K562 (cell line): ENCODE data around the gene CCSER2. TPM values are rescaled to one million over a fixed set of nuclear protein-coding genes. Genes with fewer than 3 reads are reported as not detected.
A peak's percentile ranks its signal among the peaks of the same experiment; 100 is the strongest.

Experiments used
- ATAC-seq: fragments of 200-7000 bp; cut with Tn5 transposase; 3 replicates; pipeline ENCODE4 v1.9.1; 2020; ENCODE audit warnings: moderate library complexity
- BruUV-seq: library from RNA; stranded (reverse); fragments of 400-500 nt; replicated peaks from 2 replicates; lab custom pipeline; 2021; lab: Mats Ljungman, UMichigan
- CTCF ChIA-PET: fragments of 300-600 bp; formaldehyde crosslinking; extraction: SDS; loops from one replicate; lab custom pipeline; 2021; ENCODE audit warnings: low intra/inter-chr PET ratio; lab: Yijun Ruan, JAX
- POLR2A ChIA-PET: fragments of 300-600, 350-650 bp; sonication (Branson Sonifier 250); formaldehyde crosslinking; extraction: SDS; loops from one replicate; lab custom pipeline; 2021; ENCODE audit warnings: antibody characterized with exemption, inconsistent platforms; lab: Yijun Ruan, JAX
- DNase-seq, 4 experiments: peaks; one replicate each; pipeline versions ENCODE4 v3.0.0 to v3.0.0-alpha.2; 2011 to 2018; ENCODE audit warnings: low spot score in 3 of 4, mixed read lengths in 3 of 4; ENCODE audit errors: extremely low read depth in 1 of 4
- FAIRE-seq: peaks from 2 replicates; lab custom pipeline; 2011; peaks lifted over from hg19 to GRCh38; lab: Jason Lieb, UNC
- H2AFZ ChIP-seq: 2 replicates; pipeline ENCODE4 v1.6.0; 2011; ENCODE audit warnings: low read depth, low read length, control low read depth, inconsistent platforms
- H3K27ac ChIP-seq: fragments of 200-600 bp; 3 replicates; pipeline ENCODE4 v1.8.0; 2011; ENCODE audit warnings: low read depth, mild to moderate bottlenecking, control low read depth, inconsistent platforms, low read length, moderate library complexity, mixed read lengths; ENCODE audit errors: extremely low read depth
- H3K27me3 ChIP-seq, 2 experiments: fragments of 300-600 bp in 1 of 2; 2 replicates in 1 of 2; 3 replicates in 1 of 2; pipeline versions ENCODE4 v1.6.0 to v1.8.0; 2011; ENCODE audit warnings: inconsistent platforms in 2 of 2, low read length in 2 of 2, mild to moderate bottlenecking in 1 of 2, mixed read lengths in 1 of 2, moderate library complexity in 1 of 2; ENCODE audit not compliant: control insufficient read depth in 2 of 2, insufficient read depth in 2 of 2
- H3K36me3 ChIP-seq: fragments of 300-600 bp; 3 replicates; pipeline ENCODE4 v1.8.0; 2011; ENCODE audit warnings: mild to moderate bottlenecking, low read length, inconsistent platforms; ENCODE audit not compliant: control insufficient read depth, insufficient read depth
- H3K4me1 ChIP-seq, 2 experiments: fragments of 200-600 bp in 1 of 2; replicated peaks in 1 of 2; 2 replicates in 1 of 2; 3 replicates in 1 of 2; pipeline versions ENCODE4 v1.5.1 to v1.8.0; 2011; ENCODE audit warnings: inconsistent platforms in 2 of 2, low read length in 2 of 2, mild to moderate bottlenecking in 1 of 2, mixed read lengths in 1 of 2, moderate library complexity in 1 of 2; ENCODE audit not compliant: control insufficient read depth in 2 of 2, insufficient read depth in 2 of 2
- H3K4me2 ChIP-seq: 2 replicates; pipeline ENCODE4 v1.6.1; 2011; ENCODE audit warnings: low read length, control low read depth, inconsistent platforms, mixed read lengths; ENCODE audit not compliant: insufficient read depth
- H3K4me3 ChIP-seq: fragments of 200-600 bp; sonication (generic), shearing (Covaris generic); 2 replicates; pipeline ENCODE4 v1.5.1; 2016; ENCODE audit warnings: control low read depth, inconsistent platforms
- H3K79me2 ChIP-seq: fragments of 200-600 bp; 3 replicates; pipeline ENCODE4 v1.8.0; 2011; ENCODE audit warnings: low read length, inconsistent platforms; ENCODE audit not compliant: control insufficient read depth, insufficient read depth
- H3K9ac ChIP-seq, 2 experiments: 2 replicates each; pipeline versions ENCODE4 v1.6.0 to v1.6.1; 2011; ENCODE audit warnings: low read depth in 2 of 2, low read length in 2 of 2, control low read depth in 1 of 2, inconsistent platforms in 1 of 2, mild to moderate bottlenecking in 1 of 2, mixed read lengths in 1 of 2; ENCODE audit not compliant: insufficient read depth in 1 of 2
- H3K9me1 ChIP-seq: one replicate; pipeline ENCODE4 v1.6.0; 2011; ENCODE audit warnings: inconsistent platforms, mild to moderate bottlenecking, low read length, moderate library complexity; ENCODE audit not compliant: control insufficient read depth, insufficient read depth
- H3K9me3 ChIP-seq: replicated peaks from 2 replicates; pipeline ENCODE4 v1.5.1; 2011; ENCODE audit warnings: low read depth, low read length, inconsistent platforms; ENCODE audit not compliant: control insufficient read depth, insufficient read depth
- H4K20me1 ChIP-seq: replicated peaks from 2 replicates; pipeline ENCODE4 v1.6.1; 2011; ENCODE audit warnings: low read length, inconsistent platforms, mixed read lengths; ENCODE audit not compliant: control insufficient read depth, insufficient read depth
- CBFA2T3 ChIP-seq: fragments of 450-650 bp; IDR thresholded peaks from 2 replicates; pipeline ENCODE4 v1.6.1; 2017
- CTBP1 ChIP-seq: fragments of 450-650 bp; IDR thresholded peaks from 2 replicates; pipeline ENCODE4 v1.6.1; 2016; ENCODE audit warnings: borderline replicate concordance
- ELF2 ChIP-seq: fragments of 250-450 bp; sonication (Bioruptor Pico); IDR thresholded peaks from 2 replicates; pipeline ENCODE4 v1.5.0; 2021; ENCODE audit warnings: mild to moderate bottlenecking
- GATA2 ChIP-seq: sonication (generic); formaldehyde crosslinking; IDR thresholded peaks from 2 replicates; pipeline ENCODE4 v1.4.0; 2020; ENCODE audit warnings: mild to moderate bottlenecking, missing genetic modification reagents
- HNRNPH1 ChIP-seq: fragments of 200-400 bp; formaldehyde crosslinking; optimal IDR thresholded peaks from 2 replicates; pipeline ENCODE3; 2017; ENCODE audit warnings: low read depth, mild to moderate bottlenecking, low read length, moderate library complexity
- KDM1A ChIP-seq, 2 experiments: fragments of 450-650 bp; IDR thresholded peaks; 2 replicates each; pipeline ENCODE4 v1.6.1; 2016; ENCODE audit warnings: mild to moderate bottlenecking in 2 of 2
- NFIC ChIP-seq: fragments of 450-650 bp; IDR thresholded peaks from 2 replicates; pipeline ENCODE4 v1.6.1; 2017; ENCODE audit warnings: mild to moderate bottlenecking, inconsistent platforms
- NFXL1 ChIP-seq: fragments of 450-650 bp; formaldehyde crosslinking; IDR thresholded peaks from 2 replicates; pipeline ENCODE4 v1.4.0; 2021; ENCODE audit warnings: mild to moderate bottlenecking
- PYGO2 ChIP-seq: fragments of 450-650 bp; IDR thresholded peaks from 2 replicates; pipeline ENCODE4 v1.6.1; 2016; ENCODE audit warnings: mild to moderate bottlenecking, missing genetic modification characterization, moderate library complexity, missing compliant biosample characterization
- SIRT6 ChIP-seq: IDR thresholded peaks from one replicate; pipeline ENCODE4 v1.6.1; 2012; ENCODE audit warnings: low read depth, mild to moderate bottlenecking, control low read depth, inconsistent platforms, low read length, moderate library complexity
- SMC3 ChIP-seq: conservative IDR thresholded peaks from 2 replicates; pipeline ENCODE4 v1.6.1; 2011; ENCODE audit warnings: low read depth, low read length, improper control_type of control experiment; ENCODE audit not compliant: insufficient read depth
- SOX6 ChIP-seq: fragments of 450-650 bp; IDR thresholded peaks from 2 replicates; pipeline ENCODE4 v1.6.1; 2014; ENCODE audit warnings: mild to moderate bottlenecking
- SPI1 ChIP-seq: IDR thresholded peaks from 2 replicates; pipeline ENCODE4 v1.6.1; 2011; ENCODE audit warnings: low read depth, low read length, control low read depth, borderline replicate concordance
- TEAD4 ChIP-seq, 2 experiments: sonication (generic) in 1 of 2; formaldehyde crosslinking in 1 of 2; IDR thresholded peaks; 2 replicates each; pipeline versions ENCODE4 v1.6.1 to v1.8.0; 2012 to 2022; ENCODE audit warnings: borderline replicate concordance in 1 of 2, inconsistent platforms in 1 of 2, low read length in 1 of 2, mild to moderate bottlenecking in 1 of 2, missing genetic modification reagents in 1 of 2
- ZNF324 ChIP-seq: fragments of 250-450 bp; sonication (Bioruptor Pico); IDR thresholded peaks from 2 replicates; pipeline ENCODE4 v1.4.0; 2020; ENCODE audit warnings: mild to moderate bottlenecking
- WGBS: fragments of 100-300 bp; shearing (Covaris generic); methylation state at CpG from one replicate; pipeline ENCODE4 v1.1.6; 2016; ENCODE audit warnings: low coverage, mixed read lengths; ENCODE audit not compliant: insufficient coverage; ENCODE audit errors: missing lambda C conversion rate; 5-methylcytosine and 5-hydroxymethylcytosine counted together
- in situ Hi-C: fragments of 300-500 bp; cut with MboI; formaldehyde crosslinking; loops from 4 replicates; pipeline ENCODE4 v1.15.0; 2018; ENCODE audit warnings: inconsistent platforms, mixed read lengths
- intact Hi-C: fragments of 100-400 bp; cut with micrococcal nuclease; formaldehyde crosslinking; loops from 2 replicates; pipeline ENCODE4 v1.14.2; 2022
- polyA plus RNA-seq, 8 experiments: library from polyadenylated mRNA; depleted of rRNA in 4 of 8; stranded (reverse) in 5 of 8; unstranded in 3 of 8; fragments of >200 nt; fragmentation: Nextera tagmentation in 2 of 8; fragmentation: Illumina TruSeq in 1 of 8; extraction: Ambion mirVana in 2 of 8; extraction: Trizol in 1 of 8; gene quantifications; 2 replicates each; pipeline versions ENCODE4 v1.2.1 to v1.2.3, GENCODE V29; 2011 to 2014; ENCODE audit warnings: inconsistent platforms in 1 of 8, missing spikeins in 1 of 8
- total RNA-seq, 7 experiments: library from RNA; depleted of rRNA in 6 of 7; stranded (reverse); fragments of >200 nt in 6 of 7; fragmentation: Illumina TruSeq in 2 of 7; extraction: Trizol in 2 of 7; gene quantifications; 2 replicates each; pipeline versions ENCODE4 v1.2.1 to v1.2.3, GENCODE V29; 2011 to 2021; ENCODE audit warnings: low replicate concordance in 1 of 7
- TF ChIP-seq, protein P1 (sequence below): fragments of 200-800 bp; sonication (Bioruptor generic); IDR thresholded peaks from 2 replicates; pipeline ENCODE4 v1.6.1; 2017; ENCODE audit warnings: missing genetic modification characterization, missing compliant biosample characterization
- TF ChIP-seq, protein P2 (sequence below): fragments of 250-450 bp; sonication (Bioruptor Pico); IDR thresholded peaks from 2 replicates; pipeline ENCODE4 v1.8.0; 2021; ENCODE audit warnings: moderate library complexity, mild to moderate bottlenecking, inconsistent platforms
- TF ChIP-seq, protein P3 (sequence below): IDR thresholded peaks from 2 replicates; pipeline ENCODE4 v1.6.1; 2016; ENCODE audit warnings: missing genetic modification characterization, missing compliant biosample characterization
- TF ChIP-seq, protein P4 (sequence below): fragments of 250-450 bp; sonication (Bioruptor Pico); IDR thresholded peaks from 2 replicates; pipeline ENCODE4 v1.5.0; 2021

CCSER2 gene
- total and polyA plus RNA-seq, 9 of the 15 experiments (the other 6 are each of a cell fraction or from before 2014, with no cell fraction given) = 2.7 to 15.1 (median 9.7) TPM

DNA sequence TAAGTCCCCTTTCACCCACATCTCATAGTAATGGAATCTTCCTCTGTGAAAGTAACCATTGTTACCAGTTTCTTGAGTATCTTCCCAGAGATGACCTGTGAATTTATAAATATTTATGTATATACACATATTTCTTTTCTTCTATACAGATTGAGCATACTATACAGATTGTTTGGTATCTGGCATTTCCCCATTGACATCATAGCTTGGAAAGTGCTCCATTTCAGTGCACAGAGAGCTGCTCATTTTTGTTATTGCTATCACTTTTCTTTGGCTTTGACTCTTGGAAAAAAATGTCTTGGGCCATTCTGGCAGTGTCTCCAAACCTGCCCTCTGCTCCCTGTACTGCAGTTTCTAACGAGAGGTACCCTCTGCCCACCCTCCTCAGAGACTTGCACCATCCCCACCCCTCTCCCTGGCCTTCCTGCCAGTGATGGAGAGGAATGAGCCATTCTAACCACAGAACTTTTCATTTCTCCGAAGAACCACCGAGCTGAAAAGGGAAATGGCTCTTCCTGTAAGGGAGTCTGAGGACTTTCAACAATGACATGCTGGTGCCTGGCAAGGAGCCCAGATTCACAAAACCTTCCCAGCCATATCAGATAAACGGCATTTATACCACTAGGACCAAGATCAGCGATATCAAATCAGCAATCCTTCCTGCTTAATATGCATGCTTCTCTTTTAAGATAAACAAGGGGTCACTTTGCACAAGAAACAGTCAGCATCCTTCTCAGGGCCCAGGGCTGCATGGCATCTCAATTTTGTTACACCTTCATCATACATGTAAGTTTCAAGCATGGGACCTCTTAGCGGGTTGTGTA, 19.7 kb upstream of the CCSER2 start:
- H3K36me3 ChIP-seq = no peaks in the 10 kb centered on the region
- no peak overlapping the region for H3K4me3 ChIP-seq
- 4% methylated on average over 6 of the region's 6 CpGs for WGBS
- H4K20me1 ChIP-seq = no peaks in the 10 kb centered on the region
- H3K9me1 ChIP-seq = no peaks in the 10 kb centered on the region
- H2AFZ ChIP-seq = no peak overlapping the region
- in situ Hi-C loops (no loop called here), intact Hi-C loops (no loop called here)
- no peak overlapping the region for H3K4me2 ChIP-seq
- POLR2A ChIA-PET = interaction anchor here (1.1 to 3.0 kb wide), 2 partner anchors 8 to 59 kb away, joined by 3 to 12 read pairs; no protein-coding TSS in a partner anchor
- no peak overlapping the region for H3K9ac ChIP-seq
- no peaks in the 10 kb centered on the region for H3K9me3 ChIP-seq
- H3K27me3 ChIP-seq = no peaks in the 10 kb centered on the region
- no TSS peak for BruUV-seq
- CTCF ChIA-PET = no interaction called here
- DNase-seq (peak in 1 of 4 experiments; percentile 29), FAIRE-seq (no peak), ATAC-seq (no peak)
- H3K79me2 ChIP-seq = no peaks in the 10 kb centered on the region
- H3K27ac ChIP-seq = no peak overlapping the region
- peaks cover 5 to 22% of the 10 kb centered on the region in 2 experiments for H3K4me1 ChIP-seq
- TF ChIP-seq, protein P1, sequence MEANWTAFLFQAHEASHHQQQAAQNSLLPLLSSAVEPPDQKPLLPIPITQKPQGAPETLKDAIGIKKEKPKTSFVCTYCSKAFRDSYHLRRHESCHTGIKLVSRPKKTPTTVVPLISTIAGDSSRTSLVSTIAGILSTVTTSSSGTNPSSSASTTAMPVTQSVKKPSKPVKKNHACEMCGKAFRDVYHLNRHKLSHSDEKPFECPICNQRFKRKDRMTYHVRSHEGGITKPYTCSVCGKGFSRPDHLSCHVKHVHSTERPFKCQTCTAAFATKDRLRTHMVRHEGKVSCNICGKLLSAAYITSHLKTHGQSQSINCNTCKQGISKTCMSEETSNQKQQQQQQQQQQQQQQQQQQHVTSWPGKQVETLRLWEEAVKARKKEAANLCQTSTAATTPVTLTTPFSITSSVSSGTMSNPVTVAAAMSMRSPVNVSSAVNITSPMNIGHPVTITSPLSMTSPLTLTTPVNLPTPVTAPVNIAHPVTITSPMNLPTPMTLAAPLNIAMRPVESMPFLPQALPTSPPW (CRISPR knock-in tag) = peak; percentile 16; the same call in 1 of the 2 replicates
- TF ChIP-seq PYGO2 (tag) (0 out of 2 replicates have a peak, but pooled peaks have one; percentile 56), KDM1A (IDR thresholded peaks at IDR 0.05) (peak; percentile 29 to 58; a peak in 3 of 4 replicates), NFXL1 (CRISPR knock-in tag) (no peak), NFIC (peak; percentile 85), CTBP1 (peak; percentile 50; the same call in 1 of the 2 replicates), HNRNPH1 (no peak), SIRT6 (no peak), SPI1 (0 out of 2 replicates have a peak, but pooled peaks have one; percentile 15), TEAD4 (IDR thresholded peaks at IDR 0.05; ENCODE audit: low read length) (peak; percentile 31; the same call in 1 of the 2 replicates), TEAD4 (CRISPR knock-in tag; IDR thresholded peaks at IDR 0.05; ENCODE audit: borderline replicate concordance) (no peak), GATA2 (peak; percentile 28; the same call in 1 of the 2 replicates), ZNF324 (CRISPR knock-in tag) (no peak), ELF2 (0 out of 2 replicates have a peak, but pooled peaks have one; percentile 43), CBFA2T3 (0 out of 2 replicates have a peak, but pooled peaks have one; percentile 12), SMC3 (no peak), SOX6 (peak; percentile 56; the same call in 1 of the 2 replicates)
- TF ChIP-seq, protein P2, sequence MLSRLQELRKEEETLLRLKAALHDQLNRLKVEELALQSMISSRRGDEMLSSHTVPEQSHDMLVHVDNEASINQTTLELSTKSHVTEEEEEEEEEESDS = no peak
- TF ChIP-seq, protein P3, sequence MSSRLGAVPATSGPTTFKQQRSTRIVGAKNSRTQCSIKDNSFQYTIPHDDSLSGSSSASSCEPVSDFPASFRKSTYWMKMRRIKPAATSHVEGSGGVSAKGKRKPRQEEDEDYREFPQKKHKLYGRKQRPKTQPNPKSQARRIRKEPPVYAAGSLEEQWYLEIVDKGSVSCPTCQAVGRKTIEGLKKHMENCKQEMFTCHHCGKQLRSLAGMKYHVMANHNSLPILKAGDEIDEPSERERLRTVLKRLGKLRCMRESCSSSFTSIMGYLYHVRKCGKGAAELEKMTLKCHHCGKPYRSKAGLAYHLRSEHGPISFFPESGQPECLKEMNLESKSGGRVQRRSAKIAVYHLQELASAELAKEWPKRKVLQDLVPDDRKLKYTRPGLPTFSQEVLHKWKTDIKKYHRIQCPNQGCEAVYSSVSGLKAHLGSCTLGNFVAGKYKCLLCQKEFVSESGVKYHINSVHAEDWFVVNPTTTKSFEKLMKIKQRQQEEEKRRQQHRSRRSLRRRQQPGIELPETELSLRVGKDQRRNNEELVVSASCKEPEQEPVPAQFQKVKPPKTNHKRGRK (tag) = 0 out of 2 replicates have a peak, but pooled peaks have one; percentile 5
- TF ChIP-seq, protein P4, sequence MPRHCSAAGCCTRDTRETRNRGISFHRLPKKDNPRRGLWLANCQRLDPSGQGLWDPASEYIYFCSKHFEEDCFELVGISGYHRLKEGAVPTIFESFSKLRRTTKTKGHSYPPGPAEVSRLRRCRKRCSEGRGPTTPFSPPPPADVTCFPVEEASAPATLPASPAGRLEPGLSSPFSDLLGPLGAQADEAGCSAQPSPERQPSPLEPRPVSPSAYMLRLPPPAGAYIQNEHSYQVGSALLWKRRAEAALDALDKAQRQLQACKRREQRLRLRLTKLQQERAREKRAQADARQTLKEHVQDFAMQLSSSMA (CRISPR knock-in tag) = no peak
